Endothelial cell of umbilical vein (primary cell): ENCODE measurements around the gene PPP1R3A. TPM values are rescaled to one million over a fixed set of nuclear protein-coding genes. Genes with fewer than 3 reads are reported as not detected.
"Not testable (repeated sequence)": the region's sequence is repeated elsewhere in the genome, so short reads cannot be mapped to it uniquely, and the experiment has no call there.

Source experiments
- BruUV-seq: library from RNA; stranded (reverse); fragments of 400-500 nt; replicated peaks from 2 replicates; lab custom pipeline; 2021; lab: Mats Ljungman, UMichigan
- CTCF ChIA-PET: fragments of 300-600, 350-600 bp; sonication (Branson Sonifier 250); formaldehyde crosslinking; loops from one replicate; lab custom pipeline; 2021; ENCODE audit warnings: antibody characterized with exemption, inconsistent platforms; lab: Charles Lee
- POLR2A ChIA-PET: fragments of 300-600, 350-600 bp; sonication (Branson Sonifier 250); formaldehyde crosslinking; loops from one replicate; lab custom pipeline; 2021; ENCODE audit warnings: antibody characterized with exemption, inconsistent platforms; lab: Charles Lee
- DNase-seq: peaks from one replicate; pipeline ENCODE4 v3.0.0-alpha.2; 2011; ENCODE audit warnings: low read depth, low spot score
- FAIRE-seq: peaks from 2 replicates; lab custom pipeline; 2011; peaks lifted over from hg19 to GRCh38; lab: Jason Lieb, UNC
- H2AFZ ChIP-seq: 2 replicates; pipeline ENCODE4 v1.6.0; 2012; ENCODE audit warnings: low read depth, low read length, control low read depth, inconsistent platforms
- H3K27ac ChIP-seq: 2 replicates; pipeline ENCODE4 v1.5.1; 2011; ENCODE audit warnings: low read depth, mild to moderate bottlenecking, control low read depth, low read length, moderate library complexity; ENCODE audit not compliant: insufficient read depth
- H3K27me3 ChIP-seq, 2 experiments: 2 replicates each; pipeline versions ENCODE4 v1.6.0 to v1.6.1; 2011; ENCODE audit warnings: low read length in 2 of 2, mixed read lengths in 1 of 2; ENCODE audit not compliant: control insufficient read depth in 2 of 2, insufficient read depth in 2 of 2
- H3K36me3 ChIP-seq, 2 experiments: 2 replicates in 1 of 2; 3 replicates in 1 of 2; pipeline ENCODE4 v1.5.1; 2011; ENCODE audit warnings: low read length in 2 of 2, mild to moderate bottlenecking in 1 of 2, moderate library complexity in 1 of 2; ENCODE audit not compliant: control insufficient read depth in 2 of 2, insufficient read depth in 2 of 2; ENCODE audit errors: extremely low read depth in 1 of 2
- H3K4me1 ChIP-seq: 3 replicates; pipeline ENCODE4 v1.5.1; 2011; ENCODE audit warnings: mild to moderate bottlenecking, low read length; ENCODE audit not compliant: control insufficient read depth, insufficient read depth; ENCODE audit errors: extremely low read depth
- H3K4me2 ChIP-seq: 2 replicates; pipeline ENCODE4 v1.6.1; 2011; ENCODE audit warnings: low read length, control low read depth, mixed read lengths; ENCODE audit not compliant: insufficient read depth
- H3K4me3 ChIP-seq, 3 experiments: fragments of 200-600 bp in 1 of 3; sonication (generic), shearing (Covaris generic) in 1 of 3; replicated peaks in 1 of 3; 2 replicates each; pipeline ENCODE4 v1.5.1; 2011 to 2016; ENCODE audit warnings: control low read depth in 3 of 3, low read length in 3 of 3, mild to moderate bottlenecking in 2 of 3, inconsistent platforms in 1 of 3, low read depth in 1 of 3, moderate library complexity in 1 of 3; ENCODE audit not compliant: insufficient read depth in 1 of 3
- H3K79me2 ChIP-seq: 2 replicates; pipeline ENCODE4 v1.6.0; 2012; ENCODE audit warnings: low read length, inconsistent platforms; ENCODE audit not compliant: control insufficient read depth, insufficient read depth
- H3K9ac ChIP-seq: replicated peaks from 2 replicates; pipeline ENCODE3; 2011; ENCODE audit warnings: low read length, control low read depth; ENCODE audit not compliant: insufficient read depth; ENCODE audit errors: extremely low read depth
- H3K9me1 ChIP-seq: replicated peaks from 3 replicates; pipeline ENCODE4 v1.6.0; 2011; ENCODE audit warnings: mild to moderate bottlenecking, low read length; ENCODE audit not compliant: control insufficient read depth, insufficient read depth; ENCODE audit errors: extremely low read depth
- H3K9me3 ChIP-seq: replicated peaks from 2 replicates; pipeline ENCODE4 v1.5.1; 2012; ENCODE audit warnings: low read length, inconsistent platforms; ENCODE audit not compliant: control insufficient read depth, insufficient read depth
- H4K20me1 ChIP-seq: replicated peaks from 2 replicates; pipeline ENCODE3; 2011; ENCODE audit warnings: mild to moderate bottlenecking, low read length; ENCODE audit not compliant: control insufficient read depth, insufficient read depth; ENCODE audit errors: extremely low read depth
- EZH2 ChIP-seq: IDR thresholded peaks from 2 replicates; pipeline ENCODE4 v1.6.1; 2012; ENCODE audit warnings: borderline replicate concordance, low read depth, mild to moderate bottlenecking, moderate library complexity, low read length, inconsistent platforms; ENCODE audit not compliant: severe bottlenecking
- FOS ChIP-seq: IDR thresholded peaks from 2 replicates; pipeline ENCODE4 v1.6.1; 2011; ENCODE audit warnings: mild to moderate bottlenecking, low read length, moderate library complexity, borderline replicate concordance; ENCODE audit not compliant: insufficient read depth
- GATA2 ChIP-seq: IDR thresholded peaks from 2 replicates; pipeline ENCODE4 v1.7.0; 2011; ENCODE audit warnings: low read depth, mild to moderate bottlenecking, moderate library complexity, mixed read lengths, low read length; ENCODE audit not compliant: insufficient read length, insufficient read depth
- JUN ChIP-seq: IDR thresholded peaks from 2 replicates; pipeline ENCODE4 v1.6.1; 2011; ENCODE audit warnings: borderline replicate concordance, low read depth; ENCODE audit not compliant: insufficient read length, insufficient read depth
- MYC ChIP-seq: IDR thresholded peaks from one replicate; pipeline ENCODE4 v1.6.1; 2011; ENCODE audit warnings: mild to moderate bottlenecking, low read depth, low read length
- POLR2A ChIP-seq: IDR thresholded peaks from 2 replicates; pipeline ENCODE4 v1.6.1; 2012; ENCODE audit warnings: low read depth, mild to moderate bottlenecking, control low read depth, low read length
- POLR2AphosphoS5 ChIP-seq: IDR thresholded peaks from 2 replicates; pipeline ENCODE4 v1.6.1; 2012; ENCODE audit warnings: low read depth, mild to moderate bottlenecking, control low read depth, low read length, moderate library complexity; ENCODE audit not compliant: insufficient read depth
- dilution Hi-C: fragments of 300-500 bp; cut with MboI; formaldehyde crosslinking; loops from one replicate; pipeline ENCODE4 v1.15.0; 2019; ENCODE audit warnings: low sequenced_read_pairs; ENCODE audit not compliant: extremely low pct_ligation_motif_present
- intact Hi-C: fragments of 100-400 bp; cut with micrococcal nuclease; formaldehyde crosslinking; loops from one replicate; pipeline ENCODE4 v1.10.0; 2022
- polyA plus RNA-seq, 4 experiments: library from polyadenylated mRNA; depleted of rRNA in 3 of 4; stranded (reverse) in 3 of 4; unstranded in 1 of 4; fragments of >200 nt; gene quantifications; 2 replicates each; pipeline versions ENCODE4 v1.2.1 to v1.2.3, GENCODE V29; 2011 to 2012; ENCODE audit warnings: missing spikeins in 1 of 4
- total RNA-seq: library from RNA; stranded (reverse); gene quantifications from 2 replicates; pipeline ENCODE4 v1.2.3, GENCODE V29; 2021
- TF ChIP-seq, protein P1 (sequence below): IDR thresholded peaks from 2 replicates; pipeline ENCODE4 v1.6.1; 2011; ENCODE audit not compliant: insufficient read depth, insufficient read length
- TF ChIP-seq, protein P2 (sequence below), 2 donors: IDR thresholded peaks; 1 replicate in 1 of 2; 2 replicates in 1 of 2; pipeline ENCODE4 v1.5.1; 2011; ENCODE audit warnings: low read length in 2 of 2, mild to moderate bottlenecking in 2 of 2, moderate library complexity in 2 of 2, control low read depth in 1 of 2, inconsistent platforms in 1 of 2, low read depth in 1 of 2; ENCODE audit not compliant: insufficient read depth in 1 of 2; ENCODE audit errors: extremely low read depth in 1 of 2

The PPP1R3A gene
- total and polyA plus RNA-seq, 2 donors (not counting 3 experiments of a cell fraction or from before 2014, with no cell fraction given): not detected

DNA sequence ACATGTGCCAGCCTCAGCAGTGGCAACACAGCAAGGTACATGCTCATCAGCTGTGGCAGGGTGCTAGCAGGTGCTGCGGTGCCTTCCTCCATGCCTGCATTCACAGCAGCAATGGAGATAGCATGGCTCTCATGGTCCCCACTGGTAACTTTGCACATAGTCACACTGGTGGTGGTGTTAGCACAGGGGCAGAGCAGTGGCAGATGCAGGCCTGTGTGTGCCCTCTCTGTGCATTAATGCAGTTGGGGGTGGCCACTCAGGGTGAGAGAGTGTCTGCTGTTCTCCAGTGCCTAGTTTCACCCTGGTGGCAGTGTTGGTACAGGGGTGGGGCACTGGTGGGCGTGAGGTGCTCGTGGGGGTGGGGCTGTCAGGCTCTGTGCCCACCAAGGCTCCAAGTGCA lies 17.7 kb upstream of the PPP1R3A start:
- ChIA-PET CTCF (no interaction called here), POLR2A (no interaction called here)
- H4K20me1 ChIP-seq: no peaks in the 10 kb centered on the region
- no peak overlapping the region for H3K4me3 ChIP-seq
- TF ChIP-seq GATA2: no peak
- TF ChIP-seq EZH2: no peak
- TF ChIP-seq, protein P1, sequence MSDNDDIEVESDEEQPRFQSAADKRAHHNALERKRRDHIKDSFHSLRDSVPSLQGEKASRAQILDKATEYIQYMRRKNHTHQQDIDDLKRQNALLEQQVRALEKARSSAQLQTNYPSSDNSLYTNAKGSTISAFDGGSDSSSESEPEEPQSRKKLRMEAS: no peak
- TF ChIP-seq JUN: no peak
- TF ChIP-seq FOS: no peak
- TF ChIP-seq, protein P2, sequence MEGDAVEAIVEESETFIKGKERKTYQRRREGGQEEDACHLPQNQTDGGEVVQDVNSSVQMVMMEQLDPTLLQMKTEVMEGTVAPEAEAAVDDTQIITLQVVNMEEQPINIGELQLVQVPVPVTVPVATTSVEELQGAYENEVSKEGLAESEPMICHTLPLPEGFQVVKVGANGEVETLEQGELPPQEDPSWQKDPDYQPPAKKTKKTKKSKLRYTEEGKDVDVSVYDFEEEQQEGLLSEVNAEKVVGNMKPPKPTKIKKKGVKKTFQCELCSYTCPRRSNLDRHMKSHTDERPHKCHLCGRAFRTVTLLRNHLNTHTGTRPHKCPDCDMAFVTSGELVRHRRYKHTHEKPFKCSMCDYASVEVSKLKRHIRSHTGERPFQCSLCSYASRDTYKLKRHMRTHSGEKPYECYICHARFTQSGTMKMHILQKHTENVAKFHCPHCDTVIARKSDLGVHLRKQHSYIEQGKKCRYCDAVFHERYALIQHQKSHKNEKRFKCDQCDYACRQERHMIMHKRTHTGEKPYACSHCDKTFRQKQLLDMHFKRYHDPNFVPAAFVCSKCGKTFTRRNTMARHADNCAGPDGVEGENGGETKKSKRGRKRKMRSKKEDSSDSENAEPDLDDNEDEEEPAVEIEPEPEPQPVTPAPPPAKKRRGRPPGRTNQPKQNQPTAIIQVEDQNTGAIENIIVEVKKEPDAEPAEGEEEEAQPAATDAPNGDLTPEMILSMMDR (IDR thresholded peaks at IDR 0.05; ENCODE audit: extremely low read depth in 1 of 2, insufficient read depth in 1 of 2, low read depth in 1 of 2, low read length in 2 of 2): no peak
- TF ChIP-seq POLR2AphosphoS5: no peak
- no peak for TF ChIP-seq MYC
- no peak for TF ChIP-seq POLR2A
- H3K4me1 ChIP-seq: no peaks in the 10 kb centered on the region
- no peaks in the 10 kb centered on the region for H3K36me3 ChIP-seq
- no peaks in the 10 kb centered on the region for H3K9me3 ChIP-seq
- dilution Hi-C loops: no loop called here
- BruUV-seq: no TSS peak
- no peak overlapping the region for H3K9ac ChIP-seq
- DNase-seq (no peak), FAIRE-seq (no peak)
- no peaks in the 10 kb centered on the region for H3K79me2 ChIP-seq
- intact Hi-C loops: no loop called here
- H3K4me2 ChIP-seq: no peak overlapping the region
- H3K9me1 ChIP-seq: no peaks in the 10 kb centered on the region
- H2AFZ ChIP-seq: no peak overlapping the region
- H3K27ac ChIP-seq: no peak overlapping the region
- no peaks in the 10 kb centered on the region for H3K27me3 ChIP-seq

DNA sequence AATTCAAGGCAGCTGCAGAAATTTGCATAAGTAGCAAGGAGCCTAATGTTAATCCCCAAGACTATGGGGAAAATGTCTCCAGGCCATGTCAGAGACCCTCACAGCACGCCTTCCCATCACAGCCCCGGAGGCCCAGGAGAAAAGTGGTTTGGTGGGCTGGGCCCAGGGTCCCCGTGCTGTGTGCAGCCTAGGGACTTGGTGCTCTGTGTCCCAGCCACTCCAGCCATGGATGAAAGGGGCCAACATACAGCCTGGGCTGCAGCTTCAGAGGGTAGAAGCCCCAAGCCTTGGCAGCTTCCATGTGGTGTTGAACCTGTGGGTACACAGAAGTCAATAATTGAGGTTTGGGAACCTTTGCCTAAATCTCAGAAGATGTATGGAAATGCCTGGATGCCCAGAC lies 10.6 kb upstream of the PPP1R3A start:
- FAIRE-seq, H3K9me3 ChIP-seq, H3K9me1 ChIP-seq, intact Hi-C loops, H3K27me3 ChIP-seq, dilution Hi-C loops, H3K79me2 ChIP-seq, BruUV-seq, H3K36me3 ChIP-seq, H3K27ac ChIP-seq, H3K4me2 ChIP-seq, H2AFZ ChIP-seq, H3K4me1 ChIP-seq, DNase-seq, H3K9ac ChIP-seq, POLR2A ChIA-PET, CTCF ChIA-PET, H4K20me1 ChIP-seq, H3K4me3 ChIP-seq: not testable (repeated sequence)
